Keratinocyte (primary cell): ENCODE results near the gene SYK. TPM values are rescaled to one million over a fixed set of nuclear protein-coding genes. Genes with fewer than 3 reads are reported as not detected.
"Not testable (repeated sequence)": the region's sequence is repeated elsewhere in the genome, so short reads cannot be mapped to it uniquely, and the experiment has no call there.

Source experiments
- DNase-seq: peaks from one replicate; pipeline ENCODE4 v3.0.0-alpha.2; 2011; ENCODE audit warnings: low read depth, missing footprints, low spot score
- FAIRE-seq: peaks from 2 replicates; lab custom pipeline; 2011; peaks lifted over from hg19 to GRCh38; lab: Jason Lieb, UNC
- H2AFZ ChIP-seq: 2 replicates; pipeline ENCODE4 v1.6.0; 2012; ENCODE audit warnings: low read length, control low read depth, inconsistent platforms; ENCODE audit not compliant: control insufficient read depth
- H3K27ac ChIP-seq: 2 replicates; pipeline ENCODE4 v1.5.1; 2011; ENCODE audit warnings: low read length; ENCODE audit not compliant: control insufficient read depth, insufficient read depth
- H3K27me3 ChIP-seq: 3 replicates; pipeline ENCODE4 v1.6.0; 2011; ENCODE audit warnings: low read length; ENCODE audit not compliant: control insufficient read depth, insufficient read depth; ENCODE audit errors: extremely low read depth
- H3K36me3 ChIP-seq, 2 experiments: 2 replicates in 1 of 2; 3 replicates in 1 of 2; pipeline ENCODE4 v1.5.1; 2011; ENCODE audit warnings: low read length in 2 of 2, mild to moderate bottlenecking in 1 of 2; ENCODE audit not compliant: control insufficient read depth in 2 of 2, insufficient read depth in 2 of 2; ENCODE audit errors: extremely low read depth in 1 of 2
- H3K4me1 ChIP-seq: 3 replicates; pipeline ENCODE4 v1.5.1; 2011; ENCODE audit warnings: low read length; ENCODE audit not compliant: control insufficient read depth, insufficient read depth; ENCODE audit errors: extremely low read depth
- H3K4me2 ChIP-seq: 3 replicates; pipeline ENCODE4 v1.6.0; 2011; ENCODE audit warnings: low read depth, low read length; ENCODE audit not compliant: control insufficient read depth, insufficient read depth; ENCODE audit errors: extremely low read depth
- H3K4me3 ChIP-seq, 3 experiments: fragments of 200-600 bp in 1 of 3; sonication (generic) in 1 of 3; 2 replicates in 2 of 3; 3 replicates in 1 of 3; pipeline ENCODE4 v1.5.1; 2011 to 2016; ENCODE audit warnings: low read length in 3 of 3, mild to moderate bottlenecking in 3 of 3, control low read depth in 2 of 3, inconsistent platforms in 1 of 3, low read depth in 1 of 3, mixed read lengths in 1 of 3, mixed run types in 1 of 3, moderate library complexity in 1 of 3; ENCODE audit not compliant: control insufficient read depth in 2 of 3, insufficient read depth in 2 of 3; ENCODE audit errors: extremely low read depth in 1 of 3
- H3K79me2 ChIP-seq: 2 replicates; pipeline ENCODE4 v1.6.0; 2012; ENCODE audit warnings: low read length; ENCODE audit not compliant: control insufficient read depth, insufficient read depth
- H3K9ac ChIP-seq: 3 replicates; pipeline ENCODE4 v1.6.0; 2011; ENCODE audit warnings: low read length; ENCODE audit not compliant: control insufficient read depth, insufficient read depth; ENCODE audit errors: extremely low read depth
- H3K9me1 ChIP-seq: 3 replicates; pipeline ENCODE4 v1.6.0; 2011; ENCODE audit warnings: low read length; ENCODE audit not compliant: control insufficient read depth, insufficient read depth; ENCODE audit errors: extremely low read depth
- H3K9me3 ChIP-seq: 2 replicates; pipeline ENCODE4 v1.5.1; 2012; ENCODE audit warnings: low read depth, low read length; ENCODE audit not compliant: control insufficient read depth
- H4K20me1 ChIP-seq: 3 replicates; pipeline ENCODE4 v1.6.0; 2011; ENCODE audit warnings: low read length; ENCODE audit not compliant: control insufficient read depth, insufficient read depth; ENCODE audit errors: extremely low read depth
- CTCF ChIP-seq, 3 experiments: IDR thresholded peaks in 1 of 3; conservative IDR thresholded peaks in 1 of 3; optimal IDR thresholded peaks in 1 of 3; 2 replicates in 2 of 3; 3 replicates in 1 of 3; pipeline versions ENCODE3 to v1.5.1; 2011; ENCODE audit warnings: low read length in 3 of 3, mild to moderate bottlenecking in 3 of 3, moderate library complexity in 2 of 3, control low read depth in 1 of 3, inconsistent platforms in 1 of 3; ENCODE audit not compliant: insufficient read depth in 2 of 3; ENCODE audit errors: extremely low read depth in 1 of 3
- EZH2 ChIP-seq: IDR thresholded peaks from one replicate; pipeline ENCODE4 v1.6.1; 2012; ENCODE audit warnings: inconsistent platforms, mild to moderate bottlenecking, low read length, moderate library complexity
- dilution Hi-C: fragments of 300-500 bp; cut with MboI; formaldehyde crosslinking; loops from one replicate; pipeline ENCODE4 v1.7.0; 2020; ENCODE audit warnings: low sequenced_read_pairs; ENCODE audit not compliant: extremely low pct_ligation_motif_present
- polyA plus RNA-seq, 5 experiments: library from polyadenylated mRNA; depleted of rRNA in 3 of 5; stranded (reverse) in 3 of 5; stranded (forward) in 1 of 5; unstranded in 1 of 5; fragments of >200 nt; gene quantifications; 1 replicate in 1 of 5; 2 replicates in 3 of 5; 3 replicates in 1 of 5; pipeline versions ENCODE4 v1.2.1 to v1.2.3, GENCODE V29; 2011 to 2012; ENCODE audit warnings: missing spikeins in 2 of 5, low read depth in 1 of 5, low replicate concordance in 1 of 5

Gene SYK
- polyA plus RNA-seq, 1 donor (not counting 4 experiments of a cell fraction or from before 2014, with no cell fraction given): 2.0 TPM

GRCh38 chr9:90787771-90788460, 13.7 kb upstream of the SYK start:
- Histone ChIP-seq H3K27me3 (no peaks in the 10 kb centered on the region), H3K4me3 (no peak overlapping the region), H3K27ac (no peak overlapping the region), H3K36me3 (no peaks in the 10 kb centered on the region), H3K4me1 (no peaks in the 10 kb centered on the region), H3K4me2 (no peak overlapping the region), H4K20me1 (no peaks in the 10 kb centered on the region), H3K9me1 (no peaks in the 10 kb centered on the region), H3K9ac (no peak overlapping the region), H2AFZ (no peak overlapping the region), H3K79me2 (no peaks in the 10 kb centered on the region), H3K9me3 (no peaks in the 10 kb centered on the region)
- FAIRE-seq: no peak
- TF ChIP-seq CTCF (optimal IDR thresholded peaks at IDR 0.05 in 1 of 3, IDR thresholded peaks at IDR 0.05 in 1 of 3, conservative IDR thresholded peaks at IDR 0.05 in 1 of 3; ENCODE audit: extremely low read depth in 1 of 3, insufficient read depth in 2 of 3, low read length in 3 of 3) (no peak), EZH2 (no peak)
- dilution Hi-C loops: no loop called here
- DNase-seq: no peak

GRCh38 chr9:90788527-90788926, 13.1 kb upstream of the SYK start:
- H2AFZ ChIP-seq, H3K79me2 ChIP-seq, H3K9me3 ChIP-seq, dilution Hi-C loops, FAIRE-seq, DNase-seq, H3K9me1 ChIP-seq, H4K20me1 ChIP-seq, H3K27me3 ChIP-seq, H3K4me1 ChIP-seq, H3K36me3 ChIP-seq, H3K4me3 ChIP-seq, H3K27ac ChIP-seq, H3K9ac ChIP-seq, H3K4me2 ChIP-seq: not testable (repeated sequence)

- Histone ChIP-seq H3K36me3 (no peaks in the 10 kb centered on the region), H3K4me2 (no peak overlapping the region), H3K27ac (no peak overlapping the region), H2AFZ (no peak overlapping the region), H4K20me1 (no peaks in the 10 kb centered on the region), H3K9me3 (no peaks in the 10 kb centered on the region), H3K27me3 (no peaks in the 10 kb centered on the region), H3K4me1 (no peaks in the 10 kb centered on the region), H3K9ac (no peak overlapping the region), H3K9me1 (no peaks in the 10 kb centered on the region), H3K4me3 (no peak overlapping the region), H3K79me2 (no peaks in the 10 kb centered on the region)
- TF ChIP-seq EZH2 (no peak), CTCF (optimal IDR thresholded peaks at IDR 0.05 in 1 of 3, IDR thresholded peaks at IDR 0.05 in 1 of 3, conservative IDR thresholded peaks at IDR 0.05 in 1 of 3; ENCODE audit: extremely low read depth in 1 of 3, insufficient read depth in 2 of 3, low read length in 3 of 3) (no peak)
- DNase-seq (no peak), FAIRE-seq (no peak)
- dilution Hi-C loops: no loop called here
Observed at GRCh38 chr9:90789408-90789807, 12.2 kb upstream of the SYK start.
